GM23248 (cell line): ENCODE data around the gene OPCML. TPM values are rescaled to one million over a fixed set of nuclear protein-coding genes. Genes with fewer than 3 reads are reported as not detected.

Experiments
- DNase-seq: peaks from one replicate; pipeline ENCODE4 v3.0.0-alpha.2; 2015
- H2AFZ ChIP-seq: fragments of 200-600 bp; sonication (generic); 2 replicates; pipeline ENCODE4 v1.6.1; 2016; ENCODE audit warnings: antibody characterized with exemption
- H3F3A ChIP-seq: fragments of 200-600 bp; sonication (generic); 2 replicates; pipeline ENCODE4 v1.6.1; 2016; ENCODE audit warnings: mild to moderate bottlenecking, antibody characterized with exemption, mixed run types; ENCODE audit not compliant: insufficient read depth
- H3K27ac ChIP-seq: fragments of 200-600 bp; sonication (generic); 2 replicates; pipeline ENCODE4 v1.5.1; 2016; ENCODE audit warnings: mild to moderate bottlenecking
- H3K27me3 ChIP-seq: fragments of 200-600 bp; sonication (generic); replicated peaks from 2 replicates; pipeline ENCODE4 v1.6.1; 2016; ENCODE audit warnings: mild to moderate bottlenecking; ENCODE audit not compliant: insufficient read depth
- H3K36me3 ChIP-seq: fragments of 200-600 bp; sonication (generic); 2 replicates; pipeline ENCODE4 v1.6.1; 2016; ENCODE audit warnings: low read depth, mild to moderate bottlenecking
- H3K4me1 ChIP-seq: fragments of 200-600 bp; sonication (generic); 2 replicates; pipeline ENCODE4 v1.6.1; 2016; ENCODE audit warnings: mild to moderate bottlenecking; ENCODE audit not compliant: insufficient read depth
- H3K4me2 ChIP-seq: fragments of 200-600 bp; sonication (generic); one replicate; pipeline ENCODE4 v1.6.1; 2016; ENCODE audit warnings: mild to moderate bottlenecking; ENCODE audit not compliant: unreplicated experiment
- H3K4me3 ChIP-seq: fragments of 200-600 bp; sonication (generic); 2 replicates; pipeline ENCODE4 v1.5.1; 2016; ENCODE audit warnings: mild to moderate bottlenecking
- H3K79me2 ChIP-seq: fragments of 200-600 bp; sonication (generic); 2 replicates; pipeline ENCODE4 v1.6.1; 2016; ENCODE audit warnings: mild to moderate bottlenecking; ENCODE audit not compliant: insufficient read depth
- H3K9ac ChIP-seq: fragments of 200-600 bp; sonication (generic); 2 replicates; pipeline ENCODE4 v1.6.1; 2016; ENCODE audit warnings: mild to moderate bottlenecking
- H3K9me2 ChIP-seq: fragments of 200-600 bp; sonication (generic); 2 replicates; pipeline ENCODE4 v1.6.1; 2016; ENCODE audit warnings: mixed run types, mild to moderate bottlenecking, moderate library complexity; ENCODE audit not compliant: insufficient read depth
- H3K9me3 ChIP-seq: fragments of 200-600 bp; sonication (generic); one replicate; pipeline ENCODE4 v1.6.1; 2017; ENCODE audit warnings: low read depth
- H4K20me1 ChIP-seq: fragments of 200-600 bp; sonication (generic); 2 replicates; pipeline ENCODE4 v1.6.0; 2016; ENCODE audit not compliant: insufficient read depth
- EZH2 ChIP-seq: fragments of 200-600 bp; sonication (generic); IDR thresholded peaks from 2 replicates; pipeline ENCODE4 v1.6.1; 2018; ENCODE audit warnings: antibody characterized with exemption, mild to moderate bottlenecking; ENCODE audit not compliant: insufficient read depth, poor library complexity, severe bottlenecking
- EZH2phosphoT487 ChIP-seq: fragments of 200-600 bp; sonication (generic); IDR thresholded peaks from 2 replicates; pipeline ENCODE4 v1.6.1; 2018; ENCODE audit warnings: antibody characterized with exemption, moderate library complexity, mild to moderate bottlenecking, low read depth; ENCODE audit not compliant: insufficient read depth
- WGBS, 2 experiments: methylation state at CpG; one replicate each; pipeline ENCODE4 v1.1.6; 2015 to 2017; ENCODE audit warnings: low lambda C conversion rate in 2 of 2, low coverage in 1 of 2; ENCODE audit errors: missing lambda C conversion rate in 2 of 2; 5-methylcytosine and 5-hydroxymethylcytosine counted together
- in situ Hi-C: fragments of 300-500 bp; cut with MboI; formaldehyde crosslinking; loops from 2 replicates; pipeline ENCODE4 v1.15.0; 2020
- polyA plus RNA-seq: library from polyadenylated mRNA; unstranded; fragments of >200 nt; fragmentation: Nextera tagmentation; extraction: Ambion mirVana; gene quantifications from 2 replicates; pipeline ENCODE4 v1.2.1, GENCODE V29; 2016
- total RNA-seq: library from RNA; depleted of rRNA; stranded (reverse); fragments of >200 nt; shearing (Covaris generic); gene quantifications from 2 replicates; pipeline ENCODE4 v1.2.3, GENCODE V29; 2014

Gene OPCML
- total and polyA plus RNA-seq, 2 experiments from 2014 or later = 0.69 to 1.6 TPM

DNA sequence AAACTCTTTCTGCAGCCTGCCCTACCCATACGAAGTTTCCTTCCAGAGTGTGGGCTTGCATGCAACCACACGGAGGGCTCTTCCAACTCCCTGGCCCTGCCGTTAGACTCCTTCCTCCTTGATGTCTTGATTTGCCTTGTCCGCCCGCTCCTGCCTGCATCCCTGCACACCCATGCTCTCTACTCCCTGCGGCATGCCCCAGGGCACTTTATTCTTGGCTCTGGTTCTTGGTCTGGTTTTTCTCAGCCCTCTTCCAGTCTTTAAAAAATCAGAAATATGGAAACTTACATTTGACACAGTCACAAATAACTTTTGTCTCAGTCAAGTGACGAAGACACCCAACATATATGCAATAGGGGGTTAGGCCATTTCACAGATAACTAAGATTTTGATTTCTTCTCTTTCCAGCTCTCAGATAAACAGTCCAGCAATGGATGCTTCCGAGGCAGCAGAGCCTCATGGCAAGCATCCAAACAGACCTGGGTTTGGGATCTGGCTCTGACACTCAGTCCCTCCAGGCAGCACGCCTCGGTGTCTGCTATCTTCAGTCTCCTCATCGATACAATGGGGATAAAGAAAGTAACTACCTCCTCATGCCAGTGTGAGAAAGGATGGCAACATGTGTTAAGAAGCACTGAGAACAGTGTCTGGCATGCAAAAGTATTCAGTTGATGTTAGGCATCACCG, 15.7 kb upstream of the OPCML start:
- Histone ChIP-seq H3K9me3 (no peaks in the 10 kb centered on the region), H3K4me3 (no peak overlapping the region), H3K9ac (no peak overlapping the region), H4K20me1 (no peaks in the 10 kb centered on the region), H3K4me1 (no peaks in the 10 kb centered on the region), H3K79me2 (no peaks in the 10 kb centered on the region), H3K27me3 (no peaks in the 10 kb centered on the region), H3K36me3 (no peaks in the 10 kb centered on the region), H3F3A (no peaks in the 10 kb centered on the region), H3K4me2 (no peak overlapping the region), H3K9me2 (no peaks in the 10 kb centered on the region), H2AFZ (no peak overlapping the region), H3K27ac (no peak overlapping the region)
- in situ Hi-C loops = no loop called here
- WGBS, 2 experiments = 35 to 36% methylated on average over 12 of the region's 12 CpGs
- TF ChIP-seq EZH2 (no peak), EZH2phosphoT487 (no peak)
- no peak for DNase-seq

DNA sequence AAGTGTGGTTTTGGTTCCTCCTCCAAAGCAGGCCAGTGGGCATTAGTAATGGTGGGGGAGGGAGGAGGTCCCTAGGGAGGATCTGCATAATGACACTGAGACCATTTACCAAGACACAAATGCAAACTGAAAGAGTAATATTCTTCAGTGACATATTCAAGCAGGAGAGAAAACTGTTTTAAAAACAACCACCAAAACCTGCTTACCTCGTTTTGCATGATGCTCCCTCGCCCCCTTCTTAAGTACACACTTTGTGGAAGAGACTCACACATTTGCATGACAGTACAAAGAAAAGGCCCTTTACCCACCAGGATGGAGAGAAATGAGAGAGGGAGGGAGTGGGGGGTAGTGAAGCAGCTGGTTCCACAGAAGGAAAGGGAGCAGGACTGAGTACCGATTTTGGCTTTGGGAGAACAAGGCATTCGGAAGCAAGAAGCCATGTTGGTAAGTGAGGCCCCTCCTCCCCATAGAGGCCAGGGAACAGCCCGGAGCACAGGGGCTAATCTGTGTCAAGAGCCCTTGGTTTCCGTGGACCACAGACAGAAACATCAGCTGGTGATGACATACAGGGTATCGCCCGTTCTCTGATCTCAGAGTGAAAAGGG, 13.0 kb upstream of the OPCML start:
- WGBS, 2 experiments = 54 to 59% methylated on average over 6 to 8 of the region's 8 CpGs
- H3K9me3 ChIP-seq = no peaks in the 10 kb centered on the region
- H3K27ac ChIP-seq = no peak overlapping the region
- no peak overlapping the region for H3K4me3 ChIP-seq
- no peak overlapping the region for H3K4me2 ChIP-seq
- in situ Hi-C loops = no loop called here
- TF ChIP-seq EZH2phosphoT487 = no peak
- no peak for TF ChIP-seq EZH2
- no peaks in the 10 kb centered on the region for H3F3A ChIP-seq
- H3K36me3 ChIP-seq = no peaks in the 10 kb centered on the region
- no peaks in the 10 kb centered on the region for H3K79me2 ChIP-seq
- DNase-seq = no peak
- H2AFZ ChIP-seq = no peak overlapping the region
- no peak overlapping the region for H3K9ac ChIP-seq
- H3K4me1 ChIP-seq = no peaks in the 10 kb centered on the region
- no peaks in the 10 kb centered on the region for H3K9me2 ChIP-seq
- H3K27me3 ChIP-seq = no peaks in the 10 kb centered on the region
- H4K20me1 ChIP-seq = no peaks in the 10 kb centered on the region

GRCh38 chr11:133541720-133542095, 9.4 kb upstream of the OPCML start:
- TF ChIP-seq EZH2 (no peak), EZH2phosphoT487 (no peak)
- Histone ChIP-seq H3K9me2 (no peaks in the 10 kb centered on the region), H3K27me3 (no peaks in the 10 kb centered on the region), H2AFZ (no peak overlapping the region), H3K9me3 (no peaks in the 10 kb centered on the region), H3K9ac (no peak overlapping the region), H4K20me1 (no peaks in the 10 kb centered on the region), H3K4me2 (no peak overlapping the region), H3K27ac (no peak overlapping the region), H3F3A (no peaks in the 10 kb centered on the region), H3K79me2 (no peaks in the 10 kb centered on the region), H3K4me3 (no peak overlapping the region), H3K36me3 (no peaks in the 10 kb centered on the region), H3K4me1 (no peaks in the 10 kb centered on the region)
- no peak for DNase-seq
- in situ Hi-C loops = no loop called here
- 20 to 28% methylated on average over 7 of the region's 7 CpGs for WGBS, 2 experiments

GRCh38 chr11:133541021-133541719, 8.9 kb upstream of the OPCML start:
- in situ Hi-C loops = no loop called here
- no peak overlapping the region for H3K4me3 ChIP-seq
- no peaks in the 10 kb centered on the region for H3K27me3 ChIP-seq
- H3K36me3 ChIP-seq = no peaks in the 10 kb centered on the region
- no peaks in the 10 kb centered on the region for H4K20me1 ChIP-seq
- no peaks in the 10 kb centered on the region for H3K9me3 ChIP-seq
- H3K27ac ChIP-seq = no peak overlapping the region
- DNase-seq = no peak
- H3K79me2 ChIP-seq = no peaks in the 10 kb centered on the region
- H3K4me1 ChIP-seq = no peaks in the 10 kb centered on the region
- no peak overlapping the region for H3K9ac ChIP-seq
- no peak overlapping the region for H3K4me2 ChIP-seq
- TF ChIP-seq EZH2phosphoT487 = no peak
- TF ChIP-seq EZH2 = no peak
- no peak overlapping the region for H2AFZ ChIP-seq
- no peaks in the 10 kb centered on the region for H3K9me2 ChIP-seq
- H3F3A ChIP-seq = no peaks in the 10 kb centered on the region
- WGBS, 2 experiments = 27 to 28% methylated on average over 10 of the region's 10 CpGs
